Suprapubic skin (tissue), 3 donors: ENCODE measurements around the gene TRIM41.
A peak's percentile ranks its signal among the peaks of the same experiment; 100 is the strongest.

ENCODE experiments used
- CTCF ChIP-seq, 2 donors: fragments of 200-600 bp in 1 of 2; fragments of 450-650 bp in 1 of 2; sonication (generic) in 1 of 2; IDR thresholded peaks; one replicate each; pipeline ENCODE4 v1.5.1; 2016 to 2019; ENCODE audit warnings: antibody characterized with exemption in 2 of 2, mild to moderate bottlenecking in 1 of 2, moderate library complexity in 1 of 2
- POLR2AphosphoS5 ChIP-seq, 3 donors: sonication (generic); formaldehyde crosslinking; IDR thresholded peaks; one replicate each; pipeline ENCODE4 v1.6.1; 2017; ENCODE audit warnings: antibody characterized with exemption in 3 of 3

GRCh38 chr5:181181650-181182565, 41.2 kb upstream of the TRIM41 start:
- TF ChIP-seq CTCF (IDR thresholded peaks at IDR 0.05) (peak; percentile 68 to 77), POLR2AphosphoS5 (IDR thresholded peaks at IDR 0.05) (no peak)
